Hippocampal formation (tissue), 2 donors: ENCODE results near the gene OOSP1.
"Not testable (repeated sequence)": the region's sequence is repeated elsewhere in the genome, so short reads cannot be mapped to it uniquely, and the experiment has no call there.

Experiments used
- DNase-seq, 2 donors: peaks; one replicate each; lab custom pipeline; 2025; lab: John Stamatoyannopoulos, UW

The OOSP1 gene, protein sequence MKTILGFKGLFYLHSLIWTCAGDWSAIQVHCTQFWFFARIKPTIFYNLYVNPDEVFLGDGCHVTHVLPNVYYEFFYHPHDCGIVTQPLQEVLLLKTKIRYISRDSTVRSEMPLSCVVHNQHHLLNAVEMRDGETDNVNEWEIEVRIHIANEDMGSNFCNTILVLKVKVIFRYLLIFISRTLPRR

DNA sequence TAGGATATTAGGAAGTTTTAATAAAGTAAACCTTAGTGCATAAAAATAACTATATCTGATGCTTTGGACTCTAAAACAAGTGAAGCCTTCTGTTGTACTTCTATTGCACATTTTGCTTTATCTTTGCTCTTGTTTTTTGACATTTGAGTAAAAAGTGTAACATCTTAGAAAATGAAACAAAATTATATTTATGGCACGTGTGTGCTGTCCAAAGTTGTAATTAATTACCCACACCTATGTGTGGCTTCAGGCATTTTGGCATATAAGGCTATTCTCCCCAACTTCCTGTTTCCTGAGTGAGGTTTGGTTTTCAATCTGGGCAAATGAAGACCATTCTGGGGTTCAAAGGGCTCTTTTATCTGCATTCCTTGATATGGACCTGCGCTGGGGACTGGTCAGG, at the start of gene OOSP1:
Gene OOSP1 (plus strand): TSS at position 301 of the 400 bp plus-strand sequence. CDS start 23 bp downstream, at position 324.
- no peak for DNase-seq

DNA sequence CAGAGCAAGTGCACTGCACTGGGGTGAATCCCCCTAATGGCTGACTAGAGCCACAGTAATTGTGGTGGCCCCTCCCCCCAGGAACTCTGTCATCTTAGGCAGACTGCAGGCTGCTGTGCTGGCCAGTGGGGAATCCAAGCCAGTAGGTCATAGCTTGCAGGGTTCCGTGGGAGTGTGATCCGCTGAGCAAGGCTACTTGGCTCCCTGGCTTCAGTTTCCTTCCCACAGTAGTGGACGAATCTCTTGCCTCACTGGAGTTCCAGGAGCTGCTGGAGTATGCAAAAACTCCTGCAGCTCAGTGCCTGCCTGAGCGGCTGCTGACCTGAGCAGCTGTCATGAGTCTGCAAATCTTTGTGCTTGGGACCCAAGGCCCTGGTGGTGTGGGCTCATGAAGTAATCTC, 46.5 kb upstream of the OOSP1 start:
- no peak for DNase-seq

- DNase-seq, result no peak
Observed at GRCh38 chr11:59894616-59895015, 43.6 kb upstream of the OOSP1 start.

- no peak for DNase-seq
Observed at GRCh38 chr11:59898046-59898445, 40.2 kb upstream of the OOSP1 start.

- DNase-seq, result no peak
Observed at GRCh38 chr11:59898650-59899049, 39.6 kb upstream of the OOSP1 start.

GRCh38 chr11:59899532-59899931, 38.7 kb upstream of the OOSP1 start:
- no peak for DNase-seq

DNA sequence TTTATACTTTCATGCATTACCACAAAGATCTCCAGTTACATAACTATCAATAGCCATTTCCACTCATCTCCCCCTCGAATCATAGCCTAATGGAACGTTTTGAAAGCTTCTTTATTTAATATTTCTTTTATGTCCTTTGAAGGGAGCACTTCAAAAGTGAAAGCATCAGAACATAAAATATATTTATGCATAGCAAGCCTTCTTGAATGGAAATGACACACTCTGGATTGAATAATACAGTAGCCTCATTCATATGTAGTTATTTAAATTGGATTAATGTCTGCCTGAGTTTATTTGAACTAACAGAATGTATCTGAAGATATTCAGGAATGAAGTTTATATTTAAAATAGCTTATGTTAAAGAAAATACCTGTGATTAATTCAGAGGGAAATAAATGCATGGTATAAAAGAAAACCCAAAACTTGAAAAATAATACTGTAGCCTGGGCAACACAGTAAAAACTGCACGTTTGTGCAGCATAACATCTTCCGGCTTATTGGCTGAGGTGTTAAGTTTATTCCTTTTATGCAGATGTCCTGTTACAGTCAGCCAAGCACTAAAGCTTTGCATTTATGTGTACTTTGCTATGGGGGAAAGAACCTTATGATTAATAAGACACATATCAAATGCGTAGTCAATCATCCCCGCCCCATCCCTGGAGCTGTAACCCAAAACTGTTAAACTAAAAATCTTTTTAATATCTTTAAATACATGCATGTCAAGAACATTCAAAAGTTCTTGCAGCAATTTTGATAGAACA, 37.7 kb upstream of the OOSP1 start:
- DNase-seq, result no peak

DNA sequence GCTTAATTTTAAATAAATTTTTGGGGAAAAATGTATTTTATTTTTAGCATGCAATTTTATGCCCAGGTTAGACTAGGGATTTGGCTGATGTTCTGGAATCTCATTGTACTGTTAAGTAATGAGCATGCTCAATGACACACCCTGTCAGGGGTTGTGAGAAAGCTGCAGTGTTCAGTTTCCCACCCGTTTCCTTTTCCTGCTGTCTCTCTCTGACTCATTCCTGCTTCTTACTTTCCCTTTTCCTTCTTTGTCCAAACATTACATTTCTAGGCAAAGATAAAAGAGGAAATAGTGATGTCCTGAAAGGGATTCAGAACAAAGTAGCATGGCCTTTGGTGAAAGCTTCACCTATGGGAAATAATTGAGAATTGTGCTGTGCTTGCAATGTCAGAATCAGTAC, 36.9 kb upstream of the OOSP1 start:
- no peak for DNase-seq

GRCh38 chr11:59903569-59903968, 34.7 kb upstream of the OOSP1 start:
- not testable (repeated sequence) for DNase-seq

DNA sequence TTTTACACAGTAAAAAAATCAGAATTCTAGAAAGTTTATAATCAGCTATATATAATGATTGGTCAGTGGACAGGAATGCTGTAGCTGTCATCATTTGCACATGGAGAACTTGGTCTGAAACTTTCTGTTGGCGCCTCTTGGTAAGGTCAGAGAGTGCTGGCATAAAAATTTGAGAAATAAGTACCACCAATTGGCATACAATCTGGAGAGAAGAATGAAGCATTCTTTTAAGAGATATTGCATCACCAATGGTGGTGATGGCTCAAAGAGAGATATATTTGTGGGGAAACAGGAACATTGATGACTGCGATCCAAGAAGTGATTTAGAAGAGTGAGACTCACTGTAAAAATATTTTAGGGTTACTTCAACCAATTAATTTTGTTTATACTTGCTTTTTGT, 19.8 kb upstream of the OOSP1 start:
- no peak for DNase-seq

GRCh38 chr11:59918987-59919589, 19.1 kb upstream of the OOSP1 start:
- DNase-seq, result peak in 1 of 2 donors; percentile 0

DNA sequence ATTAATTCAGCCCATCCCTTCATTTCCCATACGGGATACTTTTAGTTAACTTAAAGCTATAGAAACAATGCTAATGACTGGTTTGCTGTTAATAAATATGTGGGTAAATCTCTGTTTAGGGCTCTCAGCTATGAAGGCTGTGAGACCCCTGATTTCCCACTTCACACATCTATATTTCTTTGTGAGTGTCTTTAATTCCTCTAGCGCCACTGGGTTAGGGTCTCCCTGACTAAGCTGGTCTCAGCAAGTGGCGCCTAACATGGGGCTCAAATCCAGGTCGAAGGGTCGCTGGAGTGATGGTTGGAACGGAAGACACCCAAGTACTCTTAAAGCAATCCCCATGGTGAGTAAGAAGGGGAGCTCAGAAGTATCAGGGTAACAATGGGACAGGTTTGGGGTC, 14.4 kb upstream of the OOSP1 start:
- no peak for DNase-seq

- DNase-seq, result no peak
Observed at GRCh38 chr11:59931688-59932087, 6.5 kb upstream of the OOSP1 start.

GRCh38 chr11:59938718-59939117, 486 bp downstream of the OOSP1 start:
- no peak for DNase-seq

DNA sequence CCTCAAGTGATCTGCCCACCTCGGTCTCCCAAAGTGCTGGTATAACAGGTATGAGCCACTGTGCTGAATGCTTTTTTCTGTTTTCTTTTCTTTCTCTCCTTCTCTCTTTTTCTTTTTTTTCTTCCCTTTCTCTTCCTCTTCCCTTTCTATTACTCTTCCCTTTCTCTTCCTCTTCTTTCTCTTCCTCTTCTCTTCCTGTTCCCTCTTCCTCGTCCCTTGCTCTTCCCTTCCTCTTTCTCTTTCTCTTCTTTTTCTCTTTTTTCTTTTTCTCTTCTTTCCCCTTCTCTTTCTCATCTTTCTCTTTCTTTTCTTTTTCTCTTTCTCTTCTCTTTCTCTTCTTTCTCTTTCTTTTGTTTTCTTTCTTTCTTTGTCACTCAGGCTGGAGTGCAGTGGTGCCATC, 1.2 kb downstream of the OOSP1 start:
- DNase-seq, result no peak

GRCh38 chr11:59941091-59941490, 2.9 kb downstream of the OOSP1 start:
- DNase-seq, result no peak

DNA sequence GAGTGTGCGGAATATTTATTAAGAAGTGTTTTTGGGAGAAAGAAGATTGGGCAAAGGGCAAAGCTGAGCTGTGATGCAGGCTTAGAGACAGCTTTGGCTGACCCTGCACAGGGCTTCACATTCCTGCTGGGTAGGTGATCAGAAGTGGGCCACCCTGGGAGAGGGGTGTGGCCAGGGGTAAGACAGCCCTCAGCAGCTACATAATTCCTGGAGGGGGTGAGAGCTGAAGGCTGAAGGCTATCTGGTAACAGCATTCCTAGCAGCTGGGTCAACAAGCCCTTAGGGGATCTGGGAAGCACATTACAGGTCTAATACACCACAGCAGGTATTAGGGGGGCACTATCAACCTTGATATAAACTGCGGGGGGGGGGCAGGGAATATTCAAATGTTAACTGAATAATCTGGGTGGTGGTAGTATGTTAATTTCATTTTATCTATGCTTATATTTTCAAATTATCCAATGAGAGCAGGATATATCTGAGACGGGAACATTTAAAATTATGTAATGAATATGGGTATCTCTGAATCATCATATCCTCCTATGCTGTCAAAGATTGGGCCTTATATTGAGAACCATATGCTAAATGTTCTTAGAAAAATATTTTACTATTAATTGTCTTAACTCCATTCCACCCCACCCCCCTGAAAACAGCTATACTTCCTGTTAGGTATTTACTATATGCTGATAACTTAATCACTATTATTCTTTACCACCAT, 5.9 kb downstream of the OOSP1 start:
- DNase-seq, result no peak

- no peak for DNase-seq
Observed at GRCh38 chr11:59944720-59945119, 6.5 kb downstream of the OOSP1 start.

GRCh38 chr11:59953463-59954218, 15.4 kb downstream of the OOSP1 start:
- DNase-seq, result no peak

GRCh38 chr11:59954219-59954847, 16.1 kb downstream of the OOSP1 start:
- no peak for DNase-seq

DNA sequence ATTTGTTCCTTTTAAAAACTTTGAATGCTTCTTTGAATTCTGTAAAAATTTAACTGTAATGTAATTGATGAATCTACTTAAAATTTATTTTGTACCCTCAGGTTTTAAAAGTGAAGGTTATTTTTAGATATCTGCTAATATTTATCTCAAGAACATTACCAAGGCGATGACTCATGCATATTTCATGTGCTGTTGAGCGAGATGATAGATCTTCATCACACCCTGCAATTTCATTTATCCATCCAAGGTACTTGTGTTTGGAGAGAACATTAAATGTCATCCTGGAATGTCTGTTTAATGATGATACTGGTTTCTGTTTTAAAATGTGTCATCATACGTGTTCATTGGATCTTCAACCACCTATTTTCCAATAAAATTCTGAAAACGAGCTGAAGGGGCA, 18.9 kb downstream of the OOSP1 start:
- no peak for DNase-seq
